GM12872 (cell line): Measurements from ENCODE around the gene OPRM1.

Experiments used
- CTCF ChIP-seq: IDR thresholded peaks from 3 replicates; pipeline ENCODE4 v1.5.1; 2011; ENCODE audit warnings: low read depth, mild to moderate bottlenecking, low read length, moderate library complexity; ENCODE audit not compliant: insufficient read depth

The OPRM1 gene

GRCh38 chr6:154227862-154228520 lies 189.0 kb downstream of the OPRM1 start:
- TF ChIP-seq CTCF, result no peak

- TF ChIP-seq CTCF, result no peak
Measured at GRCh38 chr6:154228521-154228905, 189.5 kb downstream of the OPRM1 start.

- TF ChIP-seq CTCF, result no peak
Measured at GRCh38 chr6:154229786-154230185, 190.7 kb downstream of the OPRM1 start.

- TF ChIP-seq CTCF, result no peak
Measured at GRCh38 chr6:154230393-154230792, 191.4 kb downstream of the OPRM1 start.

- no peak for TF ChIP-seq CTCF
Measured at GRCh38 chr6:154230910-154231595, 192.0 kb downstream of the OPRM1 start.

GRCh38 chr6:154232013-154232910 lies 193.2 kb downstream of the OPRM1 start:
- no peak for TF ChIP-seq CTCF

GRCh38 chr6:154233383-154233782 lies 194.3 kb downstream of the OPRM1 start:
- no peak for TF ChIP-seq CTCF
